Naive B cell (primary cell): Measurements from ENCODE around the gene CREB3L2. TPM values are rescaled to one million over a fixed set of nuclear protein-coding genes. Genes with fewer than 3 reads are reported as not detected.
"Not testable (repeated sequence)": the region's sequence is repeated elsewhere in the genome, so short reads cannot be mapped to it uniquely, and the experiment has no call there.

Source experiments
- ATAC-seq, 2 donors: fragments of 150-1000 bp; cut with Tn5 transposase; 2 replicates each; pipeline ENCODE4 v1.10.0; 2021; ENCODE audit warnings: low read depth in 2 of 2, mild to moderate bottlenecking in 2 of 2, moderate library complexity in 2 of 2
- DNase-seq: peaks from one replicate; pipeline ENCODE4 v3.0.0; 2022
- H3K27ac Mint-ChIP-seq, 6 donors: one replicate each; pipeline ENCODE4 v1.8.0; 2020 to 2022; ENCODE audit warnings: mild to moderate bottlenecking in 6 of 6, mixed read lengths in 6 of 6, moderate library complexity in 5 of 6, inconsistent platforms in 2 of 6
- H3K27me3 Mint-ChIP-seq, 3 donors: one replicate each; pipeline ENCODE4 v1.8.0; 2021 to 2022; ENCODE audit warnings: mixed read lengths in 3 of 3, mild to moderate bottlenecking in 1 of 3
- H3K36me3 Mint-ChIP-seq, 2 donors: one replicate each; pipeline ENCODE4 v1.8.0; 2020 to 2022; ENCODE audit warnings: mixed read lengths in 2 of 2, inconsistent platforms in 1 of 2, mild to moderate bottlenecking in 1 of 2
- H3K4me1 Mint-ChIP-seq, 3 donors: one replicate each; pipeline ENCODE4 v1.8.0; 2020 to 2022; ENCODE audit warnings: mixed read lengths in 3 of 3, inconsistent platforms in 1 of 3, mild to moderate bottlenecking in 1 of 3, moderate library complexity in 1 of 3
- H3K4me3 Mint-ChIP-seq, 8 donors: one replicate each; pipeline ENCODE4 v1.8.0; 2020 to 2022; ENCODE audit warnings: mild to moderate bottlenecking in 8 of 8, mixed read lengths in 8 of 8, moderate library complexity in 8 of 8, inconsistent platforms in 2 of 8
- H3K9me3 Mint-ChIP-seq, 7 donors: one replicate each; pipeline ENCODE4 v1.8.0; 2020 to 2022; ENCODE audit warnings: mixed read lengths in 7 of 7, mild to moderate bottlenecking in 5 of 7, inconsistent platforms in 2 of 7, moderate library complexity in 1 of 7
- polyA plus RNA-seq, 6 donors: library from polyadenylated mRNA; unstranded; fragments of 300-500 nt; fragmentation: Illumina TruSeq; gene quantifications; one replicate each; pipeline ENCODE4 v1.2.3, GENCODE V29; 2021; ENCODE audit warnings: low read depth in 6 of 6

The CREB3L2 gene
- polyA plus RNA-seq, 6 donors from 2014 or later: 8.0 to 26.6 (median 19.5) TPM

- H3K4me3 Mint-ChIP-seq: peak within 1 kb of the TSS; percentile 3 to 70 (median 61)
- H3K4me1 Mint-ChIP-seq: peaks cover 5 to 10% (median 9%) of the 10 kb centered on the region in 3 donors
- DNase-seq: no peak
- peak in 1 of 2 donors; percentile 5 for ATAC-seq
- H3K27me3 Mint-ChIP-seq: peaks cover 43 to 68% (median 53%) of the 10 kb centered on the region in 3 donors
- peaks cover 0 to 8% (median 1%) of the 10 kb centered on the region in 7 donors for H3K9me3 Mint-ChIP-seq
- peaks cover 0 to 9% of the 10 kb centered on the region in 2 donors for H3K36me3 Mint-ChIP-seq
- H3K27ac Mint-ChIP-seq: peak within 1 kb of the TSS in 1 of 6 donors; percentile 9
Observed at GRCh38 chr7:137846827-137847567, 154.9 kb downstream of the CREB3L2 start, which contains the start of gene DGKI. TSS of gene DGKI (minus strand) at chr7:137846974.

- Mint-ChIP-seq H3K27ac (no peak overlapping the region), H3K9me3 (peaks cover 0 to 8% (median 1%) of the 10 kb centered on the region in 7 donors), H3K4me3 (peak overlapping the region in 1 of 8 donors; percentile 70), H3K4me1 (peaks cover 5 to 10% (median 9%) of the 10 kb centered on the region in 3 donors), H3K27me3 (peaks cover 43 to 73% (median 58%) of the 10 kb centered on the region in 3 donors), H3K36me3 (peaks cover 0 to 9% of the 10 kb centered on the region in 2 donors)
- DNase-seq (no peak), ATAC-seq (peak; percentile 34 to 52)
Observed at GRCh38 chr7:137846549-137846826, 155.4 kb downstream of the CREB3L2 start.

GRCh38 chr7:137844677-137845425 is 157.0 kb downstream of the CREB3L2 start:
- Mint-ChIP-seq H3K4me3 (peak overlapping the region in 1 of 8 donors; percentile 17), H3K9me3 (peaks cover 0 to 8% (median 1%) of the 10 kb centered on the region in 7 donors), H3K27me3 (peaks cover 40 to 74% (median 66%) of the 10 kb centered on the region in 3 donors), H3K4me1 (peaks cover 5 to 10% (median 9%) of the 10 kb centered on the region in 3 donors), H3K27ac (peak overlapping the region in 2 of 6 donors; percentile 66 to 75), H3K36me3 (peaks cover 0 to 9% of the 10 kb centered on the region in 2 donors)
- ATAC-seq (no peak), DNase-seq (no peak)

- DNase-seq (no peak), ATAC-seq (no peak)
- H3K9me3 Mint-ChIP-seq: peaks cover 0 to 6% (median 0%) of the 10 kb centered on the region in 7 donors
- H3K36me3 Mint-ChIP-seq: no peaks in the 10 kb centered on the region
- H3K27me3 Mint-ChIP-seq: peaks cover 26 to 60% (median 60%) of the 10 kb centered on the region in 3 donors
- no peak overlapping the region for H3K27ac Mint-ChIP-seq
- no peaks in the 10 kb centered on the region for H3K4me1 Mint-ChIP-seq
- H3K4me3 Mint-ChIP-seq: peak overlapping the region in 1 of 8 donors; percentile 59
Observed at GRCh38 chr7:137839903-137840779, 161.7 kb downstream of the CREB3L2 start.

GRCh38 chr7:137838706-137839315 is 163.1 kb downstream of the CREB3L2 start:
- H3K4me3 Mint-ChIP-seq: no peak overlapping the region
- no peak overlapping the region for H3K27ac Mint-ChIP-seq

GRCh38 chr7:137836541-137836940 is 165.3 kb downstream of the CREB3L2 start:
- no peak for ATAC-seq
- DNase-seq: no peak
- Mint-ChIP-seq H3K9me3 (peaks cover 3 to 24% (median 18%) of the 10 kb centered on the region in 7 donors), H3K4me3 (no peak overlapping the region), H3K27me3 (peaks cover 17 to 35% (median 25%) of the 10 kb centered on the region in 3 donors), H3K27ac (no peak overlapping the region), H3K4me1 (no peaks in the 10 kb centered on the region), H3K36me3 (peaks cover 6 to 8% of the 10 kb centered on the region in 2 donors)

More at GRCh38 chr7:137838706-137839315, 163.1 kb downstream of the CREB3L2 start:
- no peak for ATAC-seq
- Mint-ChIP-seq H3K36me3 (no peaks in the 10 kb centered on the region), H3K27me3 (peaks cover 18 to 53% (median 47%) of the 10 kb centered on the region in 3 donors), H3K9me3 (peaks cover 0 to 5% (median 3%) of the 10 kb centered on the region in 7 donors), H3K4me1 (no peaks in the 10 kb centered on the region)
- DNase-seq: no peak

- ATAC-seq (no peak), DNase-seq (no peak)
- Mint-ChIP-seq H3K4me3 (no peak overlapping the region), H3K27me3 (peaks cover 17 to 32% (median 21%) of the 10 kb centered on the region in 3 donors), H3K9me3 (peaks cover 3 to 28% (median 18%) of the 10 kb centered on the region in 7 donors), H3K27ac (no peak overlapping the region), H3K36me3 (peaks cover 6 to 8% of the 10 kb centered on the region in 2 donors), H3K4me1 (no peaks in the 10 kb centered on the region)
Observed at GRCh38 chr7:137836113-137836509, 165.8 kb downstream of the CREB3L2 start.

GRCh38 chr7:137835486-137836112 is 166.3 kb downstream of the CREB3L2 start:
- no peak for ATAC-seq
- no peak for DNase-seq
- no peaks in the 10 kb centered on the region for H3K4me1 Mint-ChIP-seq
- peaks cover 3 to 33% (median 18%) of the 10 kb centered on the region in 7 donors for H3K9me3 Mint-ChIP-seq
- H3K36me3 Mint-ChIP-seq: peaks cover 6 to 8% of the 10 kb centered on the region in 2 donors
- H3K4me3 Mint-ChIP-seq: no peak overlapping the region
- no peak overlapping the region for H3K27ac Mint-ChIP-seq
- H3K27me3 Mint-ChIP-seq: peaks cover 18 to 32% (median 21%) of the 10 kb centered on the region in 3 donors

GRCh38 chr7:137834552-137834951 is 167.3 kb downstream of the CREB3L2 start:
- Mint-ChIP-seq H3K27me3 (peaks cover 13 to 26% (median 21%) of the 10 kb centered on the region in 3 donors), H3K27ac (no peak overlapping the region), H3K4me3 (no peak overlapping the region), H3K4me1 (no peaks in the 10 kb centered on the region), H3K9me3 (peaks cover 3 to 34% (median 18%) of the 10 kb centered on the region in 7 donors), H3K36me3 (peaks cover 6 to 8% of the 10 kb centered on the region in 2 donors)
- ATAC-seq: no peak
- DNase-seq: no peak

- not testable (repeated sequence) for ATAC-seq, H3K27ac Mint-ChIP-seq, H3K4me1 Mint-ChIP-seq, DNase-seq, H3K36me3 Mint-ChIP-seq, H3K4me3 Mint-ChIP-seq
- H3K27me3 Mint-ChIP-seq: peaks cover 10 to 15% (median 13%) of the 10 kb centered on the region in 3 donors
- H3K9me3 Mint-ChIP-seq: peaks cover 3 to 34% (median 18%) of the 10 kb centered on the region in 7 donors
Observed at GRCh38 chr7:137832990-137833389, 168.9 kb downstream of the CREB3L2 start.

GRCh38 chr7:137832382-137832781 is 169.5 kb downstream of the CREB3L2 start:
- Mint-ChIP-seq H3K36me3 (peaks cover 6 to 8% of the 10 kb centered on the region in 2 donors), H3K9me3 (peaks cover 3 to 34% (median 18%) of the 10 kb centered on the region in 7 donors), H3K27ac (no peak overlapping the region), H3K4me3 (no peak overlapping the region), H3K27me3 (peaks cover 13 to 22% (median 16%) of the 10 kb centered on the region in 3 donors), H3K4me1 (no peaks in the 10 kb centered on the region)
- DNase-seq (no peak), ATAC-seq (no peak)

- not testable (repeated sequence) for H3K27ac Mint-ChIP-seq, ATAC-seq, H3K4me1 Mint-ChIP-seq, H3K4me3 Mint-ChIP-seq, H3K36me3 Mint-ChIP-seq, DNase-seq
- peaks cover 3 to 34% (median 18%) of the 10 kb centered on the region in 7 donors for H3K9me3 Mint-ChIP-seq
- H3K27me3 Mint-ChIP-seq: peaks cover 15 to 24% (median 17%) of the 10 kb centered on the region in 3 donors
Observed at GRCh38 chr7:137831555-137831954, 170.3 kb downstream of the CREB3L2 start.
